Heart right ventricle (tissue), 16 donors: Measurements from ENCODE around the gene BBS5. TPM values are rescaled to one million over a fixed set of nuclear protein-coding genes. Genes with fewer than 3 reads are reported as not detected.
"Not testable (repeated sequence)": the region's sequence is repeated elsewhere in the genome, so short reads cannot be mapped to it uniquely, and the experiment has no call there.

Source experiments
- ATAC-seq, 8 donors: fragments of 200-7000 bp; cut with Tn5 transposase; one replicate each; pipeline ENCODE4 v1.9.1; 2020; ENCODE audit warnings: mild to moderate bottlenecking in 8 of 8, moderate library complexity in 8 of 8, moderate number of reproducible peaks in 1 of 8
- DNase-seq, 2 donors: peaks; one replicate each; pipeline ENCODE4 v3.0.0-alpha.2; 2020
- H3K27ac ChIP-seq, 10 donors: fragments of 200-600 bp; sonication (generic) in 2 of 10; one replicate each; pipeline versions ENCODE4 v1.5.0 to v1.8.0; 2020 to 2022; ENCODE audit warnings: mild to moderate bottlenecking in 3 of 10
- H3K27me3 ChIP-seq, 7 donors: fragments of 200-600 bp; one replicate each; pipeline ENCODE4 v1.8.0; 2021 to 2022; ENCODE audit warnings: mild to moderate bottlenecking in 2 of 7
- H3K36me3 ChIP-seq, 9 donors: fragments of 200-600 bp; sonication (generic) in 1 of 9; one replicate each; pipeline versions ENCODE4 v1.5.0 to v1.8.0; 2020 to 2022; ENCODE audit warnings: mild to moderate bottlenecking in 2 of 9
- H3K4me1 ChIP-seq, 9 donors: fragments of 200-600 bp; sonication (generic) in 1 of 9; one replicate each; pipeline versions ENCODE4 v1.5.0 to v1.8.0; 2020 to 2022; ENCODE audit warnings: mild to moderate bottlenecking in 4 of 9
- H3K4me3 ChIP-seq, 10 donors: fragments of 200-600 bp; sonication (generic) in 2 of 10; one replicate each; pipeline versions ENCODE4 v1.5.0 to v1.8.0; 2020 to 2022; ENCODE audit warnings: mild to moderate bottlenecking in 7 of 10, moderate library complexity in 2 of 10
- H3K9me3 ChIP-seq, 11 donors: fragments of 200-600 bp in 10 of 11; sonication (generic) in 2 of 11; one replicate each; pipeline versions ENCODE4 v1.5.0 to v1.8.0; 2013 to 2022; ENCODE audit warnings: mild to moderate bottlenecking in 2 of 11, control low read depth in 1 of 11, moderate library complexity in 1 of 11
- WGBS, 2 donors: extraction: QIAGEN DNeasy Blood & Tissue Kit; methylation state at CpG; one replicate each; pipeline ENCODE4 v1.1.7; 2013; ENCODE audit warnings: inconsistent platforms in 1 of 2; 5-methylcytosine and 5-hydroxymethylcytosine counted together
- intact Hi-C, 10 donors: fragments of 100-400 bp; cut with DNase I; formaldehyde crosslinking; loops; one replicate each; pipeline versions ENCODE4 v1.11.1 to v1.14.2; 2022
- polyA plus RNA-seq, 2 donors: library from polyadenylated mRNA; stranded (reverse); fragments of 200-250 nt; gene quantifications; one replicate each; pipeline ENCODE4 v1.2.3, GENCODE V29; 2013
- total RNA-seq, 10 donors: library from RNA; stranded (reverse); fragmentation: NEBNext Ultra II Directional in 3 of 10; extraction: Animal tissue kit (Norgen Biotek cat#: 25700) in 3 of 10; gene quantifications; one replicate each; pipeline versions ENCODE4 v1.2.1 to v1.2.4, GENCODE V29; 2021 to 2023
- TF ChIP-seq, protein P1 (sequence below), 9 donors: fragments of 200-600 bp; sonication (generic) in 2 of 9; IDR thresholded peaks; one replicate each; pipeline versions ENCODE4 v1.5.0 to v1.8.0; 2021 to 2022; ENCODE audit warnings: antibody characterized with exemption in 9 of 9, mild to moderate bottlenecking in 5 of 9, moderate library complexity in 1 of 9
- donor health status: Arrhythmogenic right ventricular cardiomyopathy.
- donor health status: ischemic (EF 13 %, LVEDD 7.1; RV severe dilation, severe dysfunction).
- donor health status: healthy with polysubstance abuse.
- donor health status: DM: no; HTN: yes; CAD: no.
- donor health status: DM: no; HTN: no; CAD: no.
- donor health status: ischemic (EF 25% LVEDD 6.9; RV normal size, moderate dysfunction).
- donor health status: ischemic (EF 25% LVEDD 5.7; RV mildly dilated, moderate dysfunction).
- donor health status: healthy.
- donor health status: DM: yes; HTN: yes; CAD: no.
- donor health status: Ischemic cardiomyopathy.
- donor health status: ischemic (EF 35%, LVEDD 5.7; RV mildly dilated, moderate dysfunction).
- donor health status: nonischemic (EF 11% LVEDD 7.7; RV severe dilation, severe dysfunction).
- donor health status: DM: yes; HTN: yes; CAD: no.
- donor health status: PGD.
- donor health status: ischemic (EF 29% LVEDD 5.4; RV normal size, mild dysfunction).
- donor health status: nonischemic (EF 23%, LVEDD 6.1; RV moderate dilation, normal function).

BBS5 gene
- total and polyA plus RNA-seq, 12 donors: 4.7 to 10.3 (median 8.5) TPM

- intact Hi-C loops: no loop called here
- Histone ChIP-seq H3K27me3 (peaks cover 0 to 14% (median 4%) of the 10 kb centered on the region in 7 donors), H3K36me3 (no peaks in the 10 kb centered on the region), H3K9me3 (peaks cover 0 to 8% (median 0%) of the 10 kb centered on the region in 11 donors), H3K27ac (no peak overlapping the region), H3K4me3 (no peak overlapping the region), H3K4me1 (no peaks in the 10 kb centered on the region)
- ATAC-seq (no peak), DNase-seq (no peak)
- TF ChIP-seq, protein P1, sequence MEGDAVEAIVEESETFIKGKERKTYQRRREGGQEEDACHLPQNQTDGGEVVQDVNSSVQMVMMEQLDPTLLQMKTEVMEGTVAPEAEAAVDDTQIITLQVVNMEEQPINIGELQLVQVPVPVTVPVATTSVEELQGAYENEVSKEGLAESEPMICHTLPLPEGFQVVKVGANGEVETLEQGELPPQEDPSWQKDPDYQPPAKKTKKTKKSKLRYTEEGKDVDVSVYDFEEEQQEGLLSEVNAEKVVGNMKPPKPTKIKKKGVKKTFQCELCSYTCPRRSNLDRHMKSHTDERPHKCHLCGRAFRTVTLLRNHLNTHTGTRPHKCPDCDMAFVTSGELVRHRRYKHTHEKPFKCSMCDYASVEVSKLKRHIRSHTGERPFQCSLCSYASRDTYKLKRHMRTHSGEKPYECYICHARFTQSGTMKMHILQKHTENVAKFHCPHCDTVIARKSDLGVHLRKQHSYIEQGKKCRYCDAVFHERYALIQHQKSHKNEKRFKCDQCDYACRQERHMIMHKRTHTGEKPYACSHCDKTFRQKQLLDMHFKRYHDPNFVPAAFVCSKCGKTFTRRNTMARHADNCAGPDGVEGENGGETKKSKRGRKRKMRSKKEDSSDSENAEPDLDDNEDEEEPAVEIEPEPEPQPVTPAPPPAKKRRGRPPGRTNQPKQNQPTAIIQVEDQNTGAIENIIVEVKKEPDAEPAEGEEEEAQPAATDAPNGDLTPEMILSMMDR (IDR thresholded peaks at IDR 0.05): no peak
Measured at GRCh38 chr2:169446452-169446851, 32.8 kb upstream of the BBS5 start.

DNA sequence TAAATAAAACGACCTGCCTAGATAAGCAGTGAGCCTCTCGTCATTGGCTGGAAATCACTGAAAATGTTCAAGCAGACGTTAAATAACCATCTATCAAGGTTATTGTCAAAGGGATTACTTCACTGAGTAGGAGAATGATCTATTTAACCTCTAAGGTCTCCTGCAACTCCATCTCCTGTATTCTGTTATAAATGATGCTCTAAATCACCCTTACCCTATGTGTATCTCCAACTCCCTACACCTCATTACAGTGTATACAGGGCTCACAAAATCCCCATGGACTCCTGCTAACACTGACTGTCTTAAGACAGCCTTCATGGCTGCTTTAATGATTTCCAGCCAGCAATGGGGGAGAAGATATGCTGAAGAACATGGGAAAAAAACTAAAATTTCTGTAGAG lies 31.0 kb upstream of the BBS5 start:
- Histone ChIP-seq H3K27ac (no peak overlapping the region), H3K4me3 (no peak overlapping the region), H3K27me3 (peaks cover 0 to 2% (median 0%) of the 10 kb centered on the region in 7 donors), H3K9me3 (peaks cover 0 to 8% (median 0%) of the 10 kb centered on the region in 11 donors), H3K36me3 (no peaks in the 10 kb centered on the region), H3K4me1 (no peaks in the 10 kb centered on the region)
- ATAC-seq (no peak), DNase-seq (no peak)
- TF ChIP-seq, protein P1 (IDR thresholded peaks at IDR 0.05): no peak
- intact Hi-C loops: no loop called here
- 44 to 57% methylated on average over 3 of the region's 3 CpGs for WGBS, 2 donors

- DNase-seq (no peak), ATAC-seq (no peak)
- Histone ChIP-seq H3K4me1 (no peaks in the 10 kb centered on the region), H3K27me3 (no peaks in the 10 kb centered on the region), H3K27ac (no peak overlapping the region), H3K36me3 (no peaks in the 10 kb centered on the region), H3K9me3 (peaks cover 0 to 8% (median 0%) of the 10 kb centered on the region in 11 donors), H3K4me3 (no peak overlapping the region)
- TF ChIP-seq, protein P1 (IDR thresholded peaks at IDR 0.05): no peak
- 94% methylated on average over 1 of the region's 1 CpG for WGBS, 2 donors
- intact Hi-C loops: no loop called here
Measured at GRCh38 chr2:169448865-169449264, 30.4 kb upstream of the BBS5 start.

- TF ChIP-seq, protein P1 (IDR thresholded peaks at IDR 0.05): peak in 7 of 9 donors; percentile 36 to 60 (median 51)
- Histone ChIP-seq H3K27ac (no peak overlapping the region), H3K36me3 (no peaks in the 10 kb centered on the region), H3K27me3 (no peaks in the 10 kb centered on the region), H3K4me3 (no peak overlapping the region), H3K9me3 (no peaks in the 10 kb centered on the region), H3K4me1 (no peaks in the 10 kb centered on the region)
- intact Hi-C loops: loop anchor here in 1 of 10 donors (5.0 kb wide), 1 partner anchor 475 kb away; no protein-coding TSS in a partner anchor
- ATAC-seq: no peak
- no peak for DNase-seq
Measured at GRCh38 chr2:169452080-169452479, 27.2 kb upstream of the BBS5 start.

DNA sequence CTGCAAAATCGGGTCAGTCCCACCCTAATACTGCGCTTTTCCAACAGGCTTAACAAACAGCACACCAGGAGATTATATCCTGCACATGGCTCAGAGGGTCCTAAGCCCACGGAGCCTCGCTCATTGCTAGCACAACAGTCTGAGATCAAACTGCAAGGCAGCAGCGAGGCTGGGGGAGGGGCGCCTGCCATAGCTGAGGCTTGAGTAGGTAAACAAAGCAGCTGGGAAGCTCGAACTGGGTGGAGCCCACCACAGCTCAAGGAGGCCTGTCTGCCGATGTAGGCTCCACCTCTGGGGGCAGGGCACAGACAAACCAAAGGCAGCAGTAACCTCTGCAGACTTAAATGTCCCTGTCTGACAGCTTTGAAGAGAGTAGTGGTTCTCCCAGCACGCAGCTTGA lies 26.2 kb upstream of the BBS5 start:
- WGBS, 2 donors: 91 to 93% methylated on average over 9 of the region's 9 CpGs
- H3K36me3 ChIP-seq, H3K4me3 ChIP-seq, H3K4me1 ChIP-seq, DNase-seq, H3K27ac ChIP-seq, ATAC-seq, H3K27me3 ChIP-seq, H3K9me3 ChIP-seq: not testable (repeated sequence)
- intact Hi-C loops: loop anchor here in 1 of 10 donors (5.0 kb wide), 1 partner anchor 474 kb away; no protein-coding TSS in a partner anchor
